WTC11 (cell line): ENCODE data around the gene ARHGAP8.

Source experiments
- ATF6 ChIP-seq: sonication (generic); formaldehyde crosslinking; IDR thresholded peaks from 2 replicates; pipeline ENCODE4 v1.8.1; 2023; ENCODE audit warnings: mild to moderate bottlenecking, missing genetic modification reagents
- CREB1 ChIP-seq: sonication (generic); formaldehyde crosslinking; IDR thresholded peaks from 2 replicates; pipeline ENCODE4 v1.8.0; 2023; ENCODE audit warnings: mild to moderate bottlenecking, missing genetic modification reagents
- CREM ChIP-seq: sonication (generic); formaldehyde crosslinking; IDR thresholded peaks from 2 replicates; pipeline ENCODE4 v1.8.1; 2022; ENCODE audit warnings: mild to moderate bottlenecking, missing genetic modification reagents, moderate library complexity
- CTCF ChIP-seq: fragments of 200-600 bp; IDR thresholded peaks from 2 replicates; pipeline ENCODE4 v1.8.0; 2022; ENCODE audit warnings: antibody characterized with exemption
- FOXP1 ChIP-seq: sonication (generic); formaldehyde crosslinking; IDR thresholded peaks from 2 replicates; pipeline ENCODE4 v1.8.0; 2022; ENCODE audit warnings: missing genetic modification reagents, mild to moderate bottlenecking, moderate library complexity, borderline replicate concordance
- MAX ChIP-seq: sonication (generic); formaldehyde crosslinking; IDR thresholded peaks from 2 replicates; pipeline ENCODE4 v1.8.0; 2022; ENCODE audit warnings: mild to moderate bottlenecking, missing genetic modification reagents
- PRDM15 ChIP-seq: sonication (generic); formaldehyde crosslinking; IDR thresholded peaks from 2 replicates; pipeline ENCODE4 v1.8.0; 2022; ENCODE audit warnings: missing genetic modification reagents
- RELA ChIP-seq: sonication (generic); formaldehyde crosslinking; IDR thresholded peaks from 2 replicates; pipeline ENCODE4 v1.8.1; 2022; ENCODE audit warnings: missing genetic modification reagents, mild to moderate bottlenecking, borderline replicate concordance
- TCF7 ChIP-seq: sonication (generic); formaldehyde crosslinking; IDR thresholded peaks from 2 replicates; pipeline ENCODE4 v1.8.0; 2022; ENCODE audit warnings: mild to moderate bottlenecking, low read depth, missing genetic modification reagents, moderate library complexity
- TP53 ChIP-seq: sonication (generic); formaldehyde crosslinking; IDR thresholded peaks from 2 replicates; pipeline ENCODE4 v1.8.1; 2023; ENCODE audit warnings: mild to moderate bottlenecking, missing genetic modification reagents
- ZNF232 ChIP-seq: sonication (generic); formaldehyde crosslinking; IDR thresholded peaks from 2 replicates; pipeline ENCODE4 v1.8.0; 2022; ENCODE audit warnings: mild to moderate bottlenecking, missing genetic modification reagents
- ZNF512 ChIP-seq: sonication (generic); formaldehyde crosslinking; IDR thresholded peaks from 2 replicates; pipeline ENCODE4 v1.8.1; 2022; ENCODE audit warnings: missing genetic modification reagents, borderline replicate concordance

- TF ChIP-seq CTCF (no peak), MAX (no peak), RELA (CRISPR knock-in tag) (no peak), ZNF232 (CRISPR knock-in tag) (no peak), TP53 (CRISPR knock-in tag) (no peak), CREM (no peak), CREB1 (CRISPR knock-in tag) (no peak), ATF6 (no peak), FOXP1 (no peak), PRDM15 (CRISPR knock-in tag) (no peak), ZNF512 (CRISPR knock-in tag) (no peak), TCF7 (no peak)
These were observed 32.6 kb upstream of the ARHGAP8 start for GRCh38 chr22:44719586-44720368.
